WTC11 (cell line): ENCODE measurements around the gene LSR.

Experiments used
- AFF4 ChIP-seq: sonication (generic); formaldehyde crosslinking; IDR thresholded peaks from 2 replicates; pipeline ENCODE4 v1.8.1; 2023; ENCODE audit warnings: mild to moderate bottlenecking, missing genetic modification reagents, borderline replicate concordance
- CTCF ChIP-seq: fragments of 200-600 bp; IDR thresholded peaks from 2 replicates; pipeline ENCODE4 v1.8.0; 2022; ENCODE audit warnings: antibody characterized with exemption
- EMX1 ChIP-seq: fragments of 250-450 bp; sonication (Bioruptor Pico); IDR thresholded peaks from 2 replicates; pipeline ENCODE4 v1.8.0; 2021; ENCODE audit warnings: mild to moderate bottlenecking
- ESRRA ChIP-seq: sonication (generic); formaldehyde crosslinking; IDR thresholded peaks from 2 replicates; pipeline ENCODE4 v1.8.1; 2022; ENCODE audit warnings: mild to moderate bottlenecking, missing genetic modification reagents, borderline replicate concordance
- RELA ChIP-seq: sonication (generic); formaldehyde crosslinking; IDR thresholded peaks from 2 replicates; pipeline ENCODE4 v1.8.1; 2022; ENCODE audit warnings: missing genetic modification reagents, mild to moderate bottlenecking, borderline replicate concordance
- SOX15 ChIP-seq: fragments of 250-450 bp; sonication (Bioruptor Pico); IDR thresholded peaks from 2 replicates; pipeline ENCODE4 v1.9.0; 2021; ENCODE audit warnings: mild to moderate bottlenecking

GRCh38 chr19:35220315-35220921, 28.4 kb upstream of the LSR start:
- TF ChIP-seq CTCF (no peak), ESRRA (CRISPR knock-in tag) (no peak), SOX15 (CRISPR knock-in tag) (no peak), AFF4 (CRISPR knock-in tag) (no peak), RELA (no peak), EMX1 (no peak)
